Mammary epithelial cell (primary cell): ENCODE results near the gene PFKL.

Experiments
- CTCF ChIP-seq, 2 donors: IDR thresholded peaks in 1 of 2; conservative IDR thresholded peaks in 1 of 2; 2 replicates each; pipeline ENCODE4 v1.5.1; 2011 to 2012; ENCODE audit warnings: inconsistent platforms in 2 of 2, low read length in 2 of 2, mild to moderate bottlenecking in 2 of 2, control low read depth in 1 of 2, low read depth in 1 of 2; ENCODE audit not compliant: insufficient read depth in 1 of 2; ENCODE audit errors: extremely low read depth in 1 of 2
- EZH2 ChIP-seq: IDR thresholded peaks from 2 replicates; pipeline ENCODE4 v1.6.1; 2012; ENCODE audit warnings: low read length, inconsistent platforms, borderline replicate concordance

DNA sequence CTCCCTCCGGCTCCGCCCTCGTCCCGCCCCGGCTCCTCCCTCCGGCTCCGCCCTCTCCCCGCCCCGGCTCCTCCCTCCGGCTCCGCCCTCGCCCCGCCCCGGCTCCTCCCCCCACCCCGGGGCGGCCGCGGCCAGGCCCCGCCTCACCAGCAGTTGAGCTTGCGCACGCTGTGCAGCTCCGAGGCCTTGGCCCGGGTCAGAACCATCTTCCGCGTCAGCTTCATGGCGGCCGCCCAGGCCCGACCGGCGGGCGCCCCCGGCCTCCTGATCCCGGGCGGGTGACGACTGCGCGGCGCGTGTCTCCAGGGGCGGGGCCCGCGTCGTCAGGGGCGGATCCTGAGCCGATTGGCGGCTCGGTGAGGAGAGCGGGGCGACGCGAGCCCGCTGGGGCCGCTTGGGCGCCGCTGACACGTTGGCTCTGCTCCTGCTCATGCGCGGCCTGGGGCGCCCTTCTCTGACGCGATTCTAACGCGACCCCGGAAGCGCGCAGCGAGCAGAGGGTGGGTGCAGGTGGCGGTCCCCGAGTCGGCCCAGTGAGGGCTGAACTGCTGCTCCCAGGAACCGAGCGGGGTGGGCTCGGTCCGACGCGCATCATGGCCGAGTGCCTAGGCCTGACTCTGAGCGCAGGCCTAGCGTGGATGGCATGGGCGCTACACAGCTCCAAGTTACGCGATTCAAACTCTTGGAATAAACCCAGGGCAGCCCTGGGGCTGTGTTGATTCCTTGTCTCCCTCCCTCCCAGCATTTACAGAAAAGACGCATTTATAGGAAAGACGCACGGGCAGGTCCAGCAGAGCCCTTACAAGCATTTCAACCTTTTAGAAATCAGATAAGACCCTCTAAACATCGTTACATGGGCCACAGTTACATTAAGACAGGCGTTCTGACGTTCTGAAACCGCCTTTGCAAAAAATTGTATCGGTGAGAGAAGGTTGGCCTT, 39.4 kb downstream of the PFKL start, which contains the start of gene CFAP410:
- TF ChIP-seq CTCF (conservative IDR thresholded peaks at IDR 0.05 in 1 of 2, IDR thresholded peaks at IDR 0.05 in 1 of 2; ENCODE audit: extremely low read depth in 1 of 2, insufficient read depth in 1 of 2, low read depth in 1 of 2, low read length in 2 of 2): no peak
- TF ChIP-seq EZH2: no peak
